Measurements from ENCODE around the gene WDR37.

WDR37 gene

GRCh38 chr10:1147810-1148209 is 91.6 kb downstream of the WDR37 start:
- TF ChIP-seq CTCF (IDR thresholded peaks at IDR 0.05; ENCODE audit: extremely low read depth, missing control alignments): no peak
- DNase-seq (ENCODE audit: low spot score): no peak

- TF ChIP-seq CTCF (IDR thresholded peaks at IDR 0.05; ENCODE audit: extremely low read depth, missing control alignments): no peak
- DNase-seq (ENCODE audit: low spot score): no peak
Measured at GRCh38 chr10:1148855-1149605, 92.8 kb downstream of the WDR37 start.

GRCh38 chr10:1149793-1150637 is 93.8 kb downstream of the WDR37 start:
- no peak for TF ChIP-seq CTCF (IDR thresholded peaks at IDR 0.05; ENCODE audit: extremely low read depth, missing control alignments)

GRCh38 chr10:1150638-1150955 is 94.4 kb downstream of the WDR37 start:
- TF ChIP-seq CTCF (IDR thresholded peaks at IDR 0.05; ENCODE audit: extremely low read depth, missing control alignments): no peak
- DNase-seq (ENCODE audit: low spot score): no peak

More at GRCh38 chr10:1149793-1150637, 93.8 kb downstream of the WDR37 start:
- DNase-seq (ENCODE audit: low spot score): no peak

- TF ChIP-seq CTCF (IDR thresholded peaks at IDR 0.05; ENCODE audit: extremely low read depth, missing control alignments): no peak
- no peak for DNase-seq (ENCODE audit: low spot score)
Measured at GRCh38 chr10:1151076-1152033, 95.2 kb downstream of the WDR37 start.

- no peak for TF ChIP-seq CTCF (IDR thresholded peaks at IDR 0.05; ENCODE audit: extremely low read depth, missing control alignments)
- DNase-seq (ENCODE audit: low spot score): no peak
Measured at GRCh38 chr10:1152386-1153250, 96.4 kb downstream of the WDR37 start.
